ENCODE results near the gene NEMP1. TPM values are rescaled to one million over a fixed set of nuclear protein-coding genes. Genes with fewer than 3 reads are reported as not detected.

NEMP1 gene
- total RNA-seq, 1 donor = 6.5 TPM

DNA sequence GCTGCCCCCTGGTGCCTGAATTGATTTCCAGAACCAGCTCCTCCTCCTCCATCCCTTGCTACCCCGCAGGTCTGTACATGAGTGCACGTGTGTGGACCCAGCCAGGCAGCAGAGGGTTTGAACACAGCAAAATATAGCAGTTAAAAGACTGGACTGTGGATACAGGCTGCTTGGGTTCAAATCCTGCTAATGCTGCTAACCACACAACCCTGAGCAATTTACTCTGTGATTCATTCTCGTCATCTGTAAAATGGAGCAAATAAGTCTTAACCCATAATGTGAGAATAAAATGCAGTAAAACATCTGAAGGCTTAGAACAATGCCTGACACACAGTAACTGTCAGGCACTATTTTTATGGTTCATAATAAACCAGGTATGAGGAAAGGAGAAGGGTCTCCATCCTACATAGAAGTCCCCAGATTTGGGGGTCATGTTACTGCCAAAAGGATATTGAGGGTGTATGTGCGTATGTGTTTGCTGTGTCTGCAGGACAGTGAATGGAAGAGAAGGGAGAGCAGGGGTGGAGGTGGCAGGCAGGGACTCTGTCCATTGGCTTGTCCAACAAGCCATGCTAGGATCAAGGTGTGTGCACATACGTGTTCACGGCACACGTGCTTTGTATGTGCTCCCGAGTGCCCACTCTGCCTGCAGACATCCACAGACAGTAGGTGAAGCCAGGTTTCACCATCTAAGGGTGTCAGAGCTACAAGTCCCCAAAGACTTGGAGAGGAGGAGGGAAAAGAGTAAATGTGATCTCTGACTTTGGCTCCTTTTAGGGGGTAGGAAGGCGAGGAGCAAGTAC lies 34.1 kb upstream of the NEMP1 start:
- peak; percentile 83 for TF ChIP-seq CTCF (IDR thresholded peaks at IDR 0.05; ENCODE audit: extremely low read depth, low read depth, low read length)

DNA sequence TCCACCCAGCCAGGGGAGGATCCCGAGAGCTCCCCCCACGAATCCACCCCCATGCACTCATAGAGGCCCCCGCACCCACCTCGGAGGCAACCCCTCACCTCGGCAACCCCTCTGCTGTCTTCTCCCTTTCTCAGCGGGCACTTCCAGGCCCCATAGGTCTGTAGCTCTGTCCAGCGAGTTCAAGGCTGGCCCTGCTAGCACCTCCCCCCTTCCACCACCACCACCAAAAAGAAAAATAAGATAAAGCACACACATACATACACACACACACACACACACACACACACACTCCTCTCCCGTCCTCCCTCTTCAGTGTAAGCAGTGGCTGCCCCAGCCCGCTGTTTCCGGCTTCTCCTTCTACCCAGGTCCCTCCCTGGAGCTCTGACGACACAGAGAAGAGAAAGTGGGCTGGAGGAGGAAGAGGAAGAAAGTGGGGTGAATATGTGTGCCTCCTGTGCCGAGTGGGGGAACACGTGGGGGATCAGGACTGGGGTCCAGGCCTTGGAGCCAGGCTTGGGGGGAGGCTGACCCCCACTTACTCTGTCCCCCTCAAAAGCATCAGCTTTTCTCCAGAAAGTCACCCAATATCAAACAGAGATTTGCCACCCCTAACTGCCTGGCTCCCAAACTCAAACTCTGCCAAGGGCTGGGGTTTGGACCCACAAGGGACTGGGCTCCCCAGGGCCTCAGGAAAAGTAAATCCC lies 32.6 kb upstream of the NEMP1 start, which contains the start of gene STAT6:
STAT6 (minus strand) TSS at position 332 of the 704 bp plus-strand sequence. CDS start 3,084 bp downstream, outside the sequence.
- peak within 1 kb of the TSS; percentile 98 for H3K27ac ChIP-seq (ENCODE audit: low read depth, low read length)
- H3K9me3 ChIP-seq (ENCODE audit: low read depth, low read length) = no peaks in the 10 kb centered on the region
- H3K36me3 ChIP-seq (ENCODE audit: insufficient read depth, low read length) = peaks cover 18% of the 10 kb centered on the region
- H3K4me2 ChIP-seq (ENCODE audit: insufficient read depth, low read length) = peak within 1 kb of the TSS; percentile 90
- peak within 1 kb of the TSS; percentile 88 for H3K4me3 ChIP-seq (ENCODE audit: insufficient read depth, low read length)
- DNase-seq (ENCODE audit: insufficient read length, low spot score, missing footprints) = peak; percentile 91
- TF ChIP-seq CTCF (IDR thresholded peaks at IDR 0.05; ENCODE audit: extremely low read depth, low read depth, low read length) = no peak
- H2AFZ ChIP-seq (ENCODE audit: low read length) = peak within 1 kb of the TSS; percentile 69
- peaks cover 29% of the 10 kb centered on the region for H3K4me1 ChIP-seq (ENCODE audit: insufficient read depth, low read length)
- H3K79me2 ChIP-seq (ENCODE audit: insufficient read depth, low read length) = peaks cover 37% of the 10 kb centered on the region
- H3K27me3 ChIP-seq (ENCODE audit: insufficient read depth, low read length) = no peaks in the 10 kb centered on the region
- H4K20me1 ChIP-seq (ENCODE audit: insufficient read depth, low read length) = peaks cover 16% of the 10 kb centered on the region

More for the DNA sequence above, 34.1 kb upstream of the NEMP1 start:
- Histone ChIP-seq H3K4me3 (ENCODE audit: insufficient read depth, low read length) (peak overlapping the region; percentile 88), H3K27me3 (ENCODE audit: insufficient read depth, low read length) (no peaks in the 10 kb centered on the region), H3K27ac (ENCODE audit: low read depth, low read length) (peak overlapping the region; percentile 98), H4K20me1 (ENCODE audit: insufficient read depth, low read length) (peaks cover 16% of the 10 kb centered on the region), H3K9me3 (ENCODE audit: low read depth, low read length) (no peaks in the 10 kb centered on the region), H3K4me2 (ENCODE audit: insufficient read depth, low read length) (peak overlapping the region; percentile 90), H3K36me3 (ENCODE audit: insufficient read depth, low read length) (peaks cover 3% of the 10 kb centered on the region), H3K4me1 (ENCODE audit: insufficient read depth, low read length) (peaks cover 29% of the 10 kb centered on the region), H2AFZ (ENCODE audit: low read length) (peak overlapping the region; percentile 26), H3K79me2 (ENCODE audit: insufficient read depth, low read length) (peaks cover 33% of the 10 kb centered on the region)
- no peak for DNase-seq (ENCODE audit: insufficient read length, low spot score, missing footprints)

GRCh38 chr12:57110104-57111030 lies 31.8 kb upstream of the NEMP1 start:
- H3K4me3 ChIP-seq (ENCODE audit: insufficient read depth, low read length) = peak overlapping the region; percentile 88
- peak overlapping the region; percentile 98 for H3K27ac ChIP-seq (ENCODE audit: low read depth, low read length)
- peaks cover 20% of the 10 kb centered on the region for H4K20me1 ChIP-seq (ENCODE audit: insufficient read depth, low read length)
- no peaks in the 10 kb centered on the region for H3K9me3 ChIP-seq (ENCODE audit: low read depth, low read length)
- H3K4me1 ChIP-seq (ENCODE audit: insufficient read depth, low read length) = peaks cover 29% of the 10 kb centered on the region
- H3K79me2 ChIP-seq (ENCODE audit: insufficient read depth, low read length) = peaks cover 41% of the 10 kb centered on the region
- H3K36me3 ChIP-seq (ENCODE audit: insufficient read depth, low read length) = peaks cover 25% of the 10 kb centered on the region
- H2AFZ ChIP-seq (ENCODE audit: low read length) = peak overlapping the region; percentile 62
- H3K27me3 ChIP-seq (ENCODE audit: insufficient read depth, low read length) = no peaks in the 10 kb centered on the region
- peak; percentile 93 for DNase-seq (ENCODE audit: insufficient read length, low spot score, missing footprints)
- H3K4me2 ChIP-seq (ENCODE audit: insufficient read depth, low read length) = peak overlapping the region; percentile 90
- TF ChIP-seq CTCF (IDR thresholded peaks at IDR 0.05; ENCODE audit: extremely low read depth, low read depth, low read length) = no peak
